BJ (cell line): ENCODE data around the gene PTF1A. TPM values are rescaled to one million over a fixed set of nuclear protein-coding genes. Genes with fewer than 3 reads are reported as not detected.

ENCODE experiments used
- CTCF ChIA-PET: fragments of 350-600 bp; formaldehyde crosslinking; extraction: SDS; loops from one replicate; lab custom pipeline; 2021; ENCODE audit warnings: antibody characterized with exemption, inconsistent platforms; lab: Yijun Ruan, JAX
- POLR2A ChIA-PET: fragments of 300-600 bp; sonication (Branson Sonifier 250); formaldehyde crosslinking; extraction: SDS; loops from one replicate; lab custom pipeline; 2021; ENCODE audit warnings: antibody characterized with exemption; lab: Charles Lee
- DNase-seq: peaks from one replicate; pipeline ENCODE4 v3.0.0-alpha.2; 2011; ENCODE audit warnings: low read depth
- H3K27me3 ChIP-seq: 2 replicates; pipeline ENCODE4 v1.6.0; 2011; ENCODE audit warnings: low read length; ENCODE audit not compliant: control insufficient read depth, insufficient read depth
- H3K36me3 ChIP-seq: 2 replicates; pipeline ENCODE4 v1.5.1; 2011; ENCODE audit warnings: low read length; ENCODE audit not compliant: control insufficient read depth, insufficient read depth
- H3K4me3 ChIP-seq: 2 replicates; pipeline ENCODE4 v1.5.1; 2011; ENCODE audit warnings: low read depth, mild to moderate bottlenecking, control low read depth, low read length
- polyA minus RNA-seq: library from RNA; depleted of rRNA, polyadenylated mRNA; stranded (reverse); fragments of >200 nt; gene quantifications from 2 replicates; pipeline ENCODE4 v1.2.3, GENCODE V29; 2011; rRNA and poly(A)+ RNA removed
- polyA plus RNA-seq: library from polyadenylated mRNA; depleted of rRNA; stranded (reverse); fragments of >200 nt; gene quantifications from 2 replicates; pipeline ENCODE4 v1.2.3, GENCODE V29; 2011; rRNA removed
- TF ChIP-seq, protein P1 (sequence below): IDR thresholded peaks from 2 replicates; pipeline ENCODE4 v1.5.1; 2011; ENCODE audit warnings: low read depth, mild to moderate bottlenecking, control low read depth, inconsistent platforms, low read length, moderate library complexity; ENCODE audit not compliant: insufficient read depth

Gene PTF1A, protein sequence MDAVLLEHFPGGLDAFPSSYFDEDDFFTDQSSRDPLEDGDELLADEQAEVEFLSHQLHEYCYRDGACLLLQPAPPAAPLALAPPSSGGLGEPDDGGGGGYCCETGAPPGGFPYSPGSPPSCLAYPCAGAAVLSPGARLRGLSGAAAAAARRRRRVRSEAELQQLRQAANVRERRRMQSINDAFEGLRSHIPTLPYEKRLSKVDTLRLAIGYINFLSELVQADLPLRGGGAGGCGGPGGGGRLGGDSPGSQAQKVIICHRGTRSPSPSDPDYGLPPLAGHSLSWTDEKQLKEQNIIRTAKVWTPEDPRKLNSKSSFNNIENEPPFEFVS
- polyA plus RNA-seq (not detected in 2 replicates), polyA minus RNA-seq (not detected in 2 replicates)

- no peaks in the 10 kb centered on the region for H3K36me3 ChIP-seq
- H3K4me3 ChIP-seq: no peak within 1 kb of the TSS
- POLR2A ChIA-PET: no interaction called here
- H3K27me3 ChIP-seq: peaks cover 35% of the 10 kb centered on the region
- CTCF ChIA-PET: interaction anchor here (0.6 to 0.8 kb wide), 2 partner anchors 15 to 25 kb away, joined by 3 read pairs; no protein-coding TSS in a partner anchor
- no peak for DNase-seq
- TF ChIP-seq, protein P1, sequence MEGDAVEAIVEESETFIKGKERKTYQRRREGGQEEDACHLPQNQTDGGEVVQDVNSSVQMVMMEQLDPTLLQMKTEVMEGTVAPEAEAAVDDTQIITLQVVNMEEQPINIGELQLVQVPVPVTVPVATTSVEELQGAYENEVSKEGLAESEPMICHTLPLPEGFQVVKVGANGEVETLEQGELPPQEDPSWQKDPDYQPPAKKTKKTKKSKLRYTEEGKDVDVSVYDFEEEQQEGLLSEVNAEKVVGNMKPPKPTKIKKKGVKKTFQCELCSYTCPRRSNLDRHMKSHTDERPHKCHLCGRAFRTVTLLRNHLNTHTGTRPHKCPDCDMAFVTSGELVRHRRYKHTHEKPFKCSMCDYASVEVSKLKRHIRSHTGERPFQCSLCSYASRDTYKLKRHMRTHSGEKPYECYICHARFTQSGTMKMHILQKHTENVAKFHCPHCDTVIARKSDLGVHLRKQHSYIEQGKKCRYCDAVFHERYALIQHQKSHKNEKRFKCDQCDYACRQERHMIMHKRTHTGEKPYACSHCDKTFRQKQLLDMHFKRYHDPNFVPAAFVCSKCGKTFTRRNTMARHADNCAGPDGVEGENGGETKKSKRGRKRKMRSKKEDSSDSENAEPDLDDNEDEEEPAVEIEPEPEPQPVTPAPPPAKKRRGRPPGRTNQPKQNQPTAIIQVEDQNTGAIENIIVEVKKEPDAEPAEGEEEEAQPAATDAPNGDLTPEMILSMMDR: no peak
Measured at GRCh38 chr10:23191764-23192711, at the start of gene PTF1A. Gene PTF1A (plus strand): TSS chr10:23192312. CDS start chr10:23192531, 219 bp downstream.

DNA sequence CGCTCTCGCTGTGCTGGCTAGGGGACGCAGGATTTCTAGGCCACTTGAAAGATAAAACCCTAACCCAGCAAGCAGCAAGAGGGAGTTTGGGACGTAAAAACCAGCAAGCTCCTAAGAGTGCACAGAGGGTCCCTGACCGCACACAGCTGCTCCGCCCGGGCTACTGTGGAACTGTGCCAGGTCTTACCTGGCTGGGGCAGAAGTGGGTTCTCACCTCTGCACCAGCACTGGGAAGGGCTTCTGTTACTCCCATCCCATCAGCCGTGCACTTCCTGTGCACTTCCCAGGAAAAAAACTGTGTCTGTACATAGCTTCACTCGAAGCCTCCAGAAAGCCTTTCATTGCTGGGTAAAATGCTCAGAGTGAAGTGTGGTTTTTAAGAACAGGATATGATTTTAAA, 45.9 kb upstream of the PTF1A start:
- H3K36me3 ChIP-seq: no peaks in the 10 kb centered on the region
- POLR2A ChIA-PET: no interaction called here
- H3K27me3 ChIP-seq: no peaks in the 10 kb centered on the region
- CTCF ChIA-PET: interaction anchor here (1.8 to 2.5 kb wide), 2 partner anchors 12 to 15 kb away, joined by 6 to 10 read pairs; no protein-coding TSS in a partner anchor
- TF ChIP-seq, protein P1: no peak
- DNase-seq: no peak
- no peak overlapping the region for H3K4me3 ChIP-seq

DNA sequence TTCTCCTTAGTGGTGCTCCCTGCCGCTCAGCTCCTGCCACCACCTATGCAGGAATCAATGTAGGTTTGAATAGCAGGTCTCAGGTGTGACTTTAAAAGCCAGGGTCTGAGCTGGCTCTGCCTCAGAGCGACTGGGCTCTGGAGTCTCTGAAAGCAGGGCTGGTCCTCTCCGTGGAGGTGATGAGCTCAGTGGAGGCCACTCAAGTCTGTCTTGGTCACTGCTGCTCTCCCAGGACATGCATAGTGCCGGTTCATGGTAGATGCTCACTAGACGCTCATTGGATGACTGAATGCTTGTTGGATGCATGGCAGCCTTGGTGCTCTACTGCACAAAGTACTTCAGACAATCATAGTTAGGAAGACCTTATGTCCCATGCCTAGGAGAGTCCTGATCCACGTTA, 45.1 kb upstream of the PTF1A start:
- Histone ChIP-seq H3K27me3 (no peaks in the 10 kb centered on the region), H3K4me3 (no peak overlapping the region), H3K36me3 (no peaks in the 10 kb centered on the region)
- POLR2A ChIA-PET: no interaction called here
- no peak for DNase-seq
- CTCF ChIA-PET: interaction anchor here (0.6 to 2.5 kb wide), 3 partner anchors 11 to 564 kb away, joined by 3 to 10 read pairs (median 6); no protein-coding TSS in a partner anchor
- TF ChIP-seq, protein P1: no peak

DNA sequence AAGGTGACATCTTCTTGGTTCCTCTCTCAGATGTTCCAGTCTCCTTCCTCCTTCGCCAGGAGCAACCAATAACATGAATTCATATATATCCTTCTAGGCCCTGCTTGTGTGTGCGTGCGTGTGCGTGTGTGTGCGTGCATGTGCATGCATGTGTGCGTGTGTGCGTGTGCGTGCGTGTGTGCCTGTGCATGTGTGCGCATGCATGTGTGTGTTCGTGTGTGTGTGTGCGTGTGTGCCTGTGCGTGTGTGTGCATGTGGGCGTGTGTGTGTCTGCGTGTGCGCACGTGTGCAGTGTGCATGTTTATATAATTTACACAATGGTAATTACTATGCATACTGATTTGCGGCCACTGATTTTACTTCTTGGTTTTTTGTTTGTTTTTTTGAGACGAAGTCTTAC, 43.9 kb upstream of the PTF1A start:
- no peaks in the 10 kb centered on the region for H3K27me3 ChIP-seq
- ChIA-PET CTCF (no interaction called here), POLR2A (no interaction called here)
- no peak overlapping the region for H3K4me3 ChIP-seq
- DNase-seq: no peak
- TF ChIP-seq, protein P1: no peak
- no peaks in the 10 kb centered on the region for H3K36me3 ChIP-seq

DNA sequence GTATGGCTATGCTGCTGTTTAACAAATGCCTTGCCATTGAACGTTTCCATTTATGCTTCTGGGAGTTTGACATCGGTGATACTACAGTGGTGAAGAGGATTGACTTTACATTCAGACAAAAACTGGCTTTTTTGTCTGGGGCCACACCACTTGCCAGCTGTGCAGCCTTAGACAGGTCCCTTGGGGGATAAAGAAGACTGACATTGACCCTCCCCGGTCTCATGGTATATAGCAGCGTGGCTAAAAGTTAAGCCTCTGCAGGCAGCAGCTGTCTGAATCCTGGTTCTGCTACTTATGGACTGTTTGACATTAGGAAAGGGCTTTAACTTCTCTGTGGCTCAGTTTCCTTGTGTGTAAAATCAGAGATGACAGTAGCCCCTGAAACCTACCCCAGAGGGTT, 42.0 kb upstream of the PTF1A start:
- ChIA-PET POLR2A (no interaction called here), CTCF (no interaction called here)
- Histone ChIP-seq H3K36me3 (no peaks in the 10 kb centered on the region), H3K4me3 (no peak overlapping the region), H3K27me3 (no peaks in the 10 kb centered on the region)
- no peak for DNase-seq
- TF ChIP-seq, protein P1: no peak
